NCI-H524 treated with DMSO at 0.1 percent for 48 hours (cell line): ENCODE measurements around the gene LENG8.
"Not testable (repeated sequence)": the region's sequence is repeated elsewhere in the genome, so short reads cannot be mapped to it uniquely, and the experiment has no call there.

ENCODE experiments used
- DNase-seq: peaks from one replicate; lab custom pipeline; 2025; lab: John Stamatoyannopoulos, UW

Gene LENG8

DNA sequence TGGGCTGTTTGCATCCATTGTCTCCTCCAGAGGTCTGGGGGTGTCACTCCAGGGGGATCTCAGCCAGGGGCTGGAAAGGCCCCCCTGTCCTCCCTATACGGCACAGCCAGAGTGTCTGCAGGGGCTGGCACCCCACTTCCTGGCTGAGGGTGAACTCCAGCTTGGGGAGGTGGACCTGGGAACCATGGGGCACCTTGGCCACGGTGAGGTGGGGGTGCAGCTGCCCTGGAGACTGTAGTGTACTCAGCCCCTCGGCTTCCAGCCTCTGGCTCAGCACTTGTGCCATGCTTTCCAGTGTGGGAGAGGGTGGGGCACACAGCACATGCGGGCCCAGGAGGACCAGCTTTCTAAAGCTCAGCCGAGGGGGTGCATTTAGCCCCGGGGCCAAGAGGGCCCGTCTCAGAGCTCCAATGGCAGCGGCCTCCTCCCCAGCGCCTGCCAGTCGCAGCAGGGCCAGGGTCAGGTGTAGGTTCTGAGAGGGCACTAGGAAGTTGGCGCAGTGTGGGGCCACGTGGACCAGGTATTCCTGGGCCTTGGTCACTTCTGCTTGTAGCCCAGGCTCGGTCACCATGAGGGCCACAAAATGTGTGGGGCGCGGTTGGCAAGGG is 13.2 kb downstream of the LENG8 start:
- DNase-seq: no peak

DNA sequence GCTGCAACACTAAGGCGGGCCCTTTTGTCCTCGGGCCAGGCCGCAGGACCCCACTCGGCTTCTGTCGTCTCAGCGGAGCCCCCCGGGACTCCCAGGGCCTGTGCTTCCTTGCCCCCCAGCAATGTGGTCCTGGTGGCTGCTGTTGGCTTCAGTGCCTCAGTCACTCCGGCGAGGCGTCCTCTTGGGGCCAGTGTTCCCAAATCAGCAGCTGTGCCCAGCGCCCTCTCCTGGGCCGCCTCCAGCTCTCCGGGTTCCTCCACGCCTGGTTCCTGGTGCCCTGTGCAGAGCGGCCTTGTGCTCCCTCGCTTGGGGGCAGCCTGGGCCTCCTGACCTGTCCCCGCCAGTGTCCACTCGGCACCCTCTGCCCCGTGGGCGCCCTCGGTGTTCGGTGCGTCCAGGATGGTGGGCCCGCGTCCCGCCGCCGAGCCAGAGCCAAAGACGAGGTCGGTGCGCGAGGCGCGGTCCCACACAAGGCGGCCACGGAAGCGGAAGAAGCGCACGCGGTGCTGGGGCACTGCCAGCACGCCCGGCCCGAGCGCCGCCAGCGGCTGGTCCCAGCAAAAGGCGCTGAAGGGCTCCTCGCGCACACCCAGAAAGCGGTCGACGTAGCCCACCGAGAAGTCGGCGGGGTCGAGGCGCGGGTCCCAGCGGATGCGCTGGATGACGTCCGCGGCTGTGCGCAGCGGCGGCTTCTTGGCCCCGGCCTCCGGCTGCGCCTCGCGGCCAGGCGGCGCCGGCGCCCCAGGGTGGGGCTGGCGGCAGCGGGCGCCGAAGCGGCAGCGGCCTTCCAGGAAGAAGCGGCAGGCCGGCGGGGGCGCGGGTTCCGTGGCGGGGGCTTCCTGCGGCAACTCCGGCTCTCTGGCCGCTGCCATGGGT is 13.9 kb downstream of the LENG8 start:
- DNase-seq: no peak

DNA sequence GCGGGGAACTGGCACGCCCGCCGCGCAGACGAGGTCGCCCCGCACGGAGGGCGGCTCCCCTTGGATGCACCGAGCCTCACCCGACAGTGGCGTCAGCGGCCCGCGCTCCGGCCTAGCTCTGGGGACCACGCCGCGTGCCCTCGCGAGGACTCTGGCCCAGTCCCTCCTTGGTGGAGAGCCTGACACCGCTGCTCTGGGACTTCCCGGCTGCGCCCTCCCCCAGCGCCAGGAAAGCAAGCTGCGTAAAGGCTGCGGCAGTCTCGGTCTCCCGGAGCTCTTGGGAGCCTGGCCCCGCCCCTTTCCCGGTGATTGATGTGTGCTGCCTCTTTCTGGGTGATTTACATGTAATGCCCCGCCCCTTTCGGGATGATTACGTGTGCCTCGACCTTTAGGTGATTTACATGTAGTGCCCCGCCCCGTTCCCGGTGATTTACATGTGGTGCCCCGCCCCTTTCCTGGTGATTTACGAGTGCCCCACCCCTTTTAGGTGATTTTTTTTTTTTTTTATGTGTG is 14.6 kb downstream of the LENG8 start, which contains the start of gene LENG9:
TSS of gene LENG9 (minus strand) at position 248 of the 513 bp plus-strand sequence. CDS start 252 bp downstream, outside the sequence.
- DNase-seq: peak; percentile 11

DNA sequence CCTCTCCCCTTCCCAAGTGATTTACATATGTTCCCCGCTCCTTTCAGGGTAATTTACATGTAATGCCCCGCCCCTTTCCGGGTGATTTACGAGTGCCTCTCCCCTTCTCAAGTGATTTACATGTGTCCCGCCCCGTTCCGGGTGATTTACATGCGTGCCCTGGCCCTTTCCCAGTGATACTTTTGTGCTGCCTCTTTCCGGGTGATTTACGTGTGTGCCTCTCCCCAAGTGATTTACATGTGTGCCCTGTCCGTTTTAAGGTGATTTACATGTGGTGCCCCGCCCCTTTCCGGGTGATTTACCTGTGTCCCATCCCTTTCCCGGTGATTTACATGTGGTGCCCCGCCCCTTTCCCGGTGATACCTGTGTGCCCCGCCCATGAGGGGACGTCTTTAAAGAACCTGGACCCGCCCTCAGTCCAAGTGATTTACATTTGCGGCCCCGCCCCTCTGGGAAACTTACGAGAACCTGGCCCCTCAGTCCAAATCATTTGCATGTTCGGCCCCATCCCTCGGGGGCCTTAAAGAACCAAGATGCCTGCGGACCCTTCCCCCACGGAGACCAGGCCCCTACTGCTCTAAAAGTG is 15.1 kb downstream of the LENG8 start:
- DNase-seq: no peak

DNA sequence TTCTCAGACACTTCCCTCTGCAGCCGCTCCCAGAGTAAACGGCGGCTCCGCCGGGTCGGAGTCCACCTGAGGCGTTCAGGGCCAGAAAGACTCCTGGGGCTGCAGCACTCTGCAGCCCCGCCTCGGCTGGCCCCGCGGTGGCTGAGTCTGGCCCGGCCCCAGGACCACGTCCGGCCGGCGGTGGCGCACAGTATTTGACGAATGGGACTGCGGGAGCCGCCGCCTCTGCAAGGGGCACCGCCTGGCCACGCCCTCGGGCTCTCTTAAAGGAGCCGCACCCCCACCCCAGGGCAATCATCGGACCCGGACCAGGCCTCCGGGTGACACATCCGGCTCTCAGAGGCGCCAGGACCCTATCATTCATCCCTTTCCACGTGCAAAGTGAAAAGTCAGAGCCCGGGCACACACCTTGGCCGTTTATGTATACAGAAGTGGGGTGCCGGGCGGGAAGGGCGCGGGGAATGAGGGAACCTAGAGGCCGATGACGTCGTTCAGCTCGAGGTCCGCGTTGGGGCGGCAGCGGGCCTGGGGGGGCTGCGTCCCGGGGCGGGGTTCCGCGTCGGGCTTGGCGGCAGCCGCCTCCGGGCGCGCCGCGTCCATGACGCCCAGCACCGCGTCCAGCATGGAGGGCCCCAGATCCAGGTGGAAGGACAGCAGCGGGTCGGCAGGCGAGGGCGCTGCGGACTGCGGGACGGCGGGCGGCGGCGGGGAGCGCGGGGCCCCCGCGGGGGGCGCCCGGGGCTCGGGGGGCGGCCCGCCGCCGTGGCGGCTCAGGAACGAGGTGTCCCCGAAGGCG is 15.8 kb downstream of the LENG8 start:
- DNase-seq: no peak

DNA sequence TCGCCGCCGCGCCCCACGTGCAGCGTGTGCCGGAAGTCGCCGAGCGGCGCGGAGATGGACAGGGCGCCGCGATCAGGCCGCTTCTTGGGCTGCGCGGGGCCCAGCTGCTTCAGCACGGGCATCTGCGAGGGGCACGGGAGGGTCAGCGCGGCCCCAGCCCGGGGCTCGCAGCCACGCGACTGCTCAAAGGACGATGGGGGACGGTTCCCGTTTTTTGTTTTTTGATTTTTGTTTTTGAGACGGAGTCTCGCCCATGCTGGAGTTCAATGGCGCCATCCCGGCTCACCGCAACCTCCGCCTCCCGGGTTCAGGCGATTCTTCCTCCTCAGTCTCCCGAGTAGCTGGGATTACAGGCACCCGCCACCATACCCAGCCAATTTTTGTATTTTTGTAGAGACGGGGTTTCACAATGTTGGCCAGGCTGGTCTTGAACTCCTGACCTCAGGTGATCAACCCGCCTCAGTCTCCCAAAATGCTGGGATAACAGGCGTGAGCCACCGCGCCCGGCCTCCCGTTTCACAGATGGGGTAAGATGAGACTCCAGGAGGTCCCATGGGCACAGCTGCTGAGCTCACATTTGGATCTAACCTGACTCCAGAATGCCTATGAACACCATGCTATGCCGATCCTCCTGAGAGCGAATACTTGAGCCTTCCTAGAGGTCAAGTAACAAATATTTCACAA is 16.6 kb downstream of the LENG8 start:
- DNase-seq: no peak

DNA sequence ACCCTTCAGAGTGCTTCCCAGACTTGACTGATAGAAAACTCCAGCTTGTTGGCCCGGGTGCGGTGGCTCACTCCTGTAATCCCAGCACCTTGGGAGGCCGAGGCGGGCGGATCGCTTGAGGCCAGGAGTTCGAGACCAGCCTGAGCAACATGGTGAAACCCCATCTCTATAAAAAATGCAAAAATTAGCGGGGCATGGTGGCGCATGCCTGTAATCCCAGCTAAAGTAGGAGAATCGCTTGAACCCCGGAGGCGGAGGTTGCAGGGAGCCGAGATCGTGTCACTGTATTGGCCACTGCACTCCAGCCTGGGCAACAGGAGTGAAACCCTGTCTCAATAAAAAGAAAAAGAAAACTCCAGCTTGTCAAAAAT is 17.1 kb downstream of the LENG8 start:
- DNase-seq: not testable (repeated sequence)

DNA sequence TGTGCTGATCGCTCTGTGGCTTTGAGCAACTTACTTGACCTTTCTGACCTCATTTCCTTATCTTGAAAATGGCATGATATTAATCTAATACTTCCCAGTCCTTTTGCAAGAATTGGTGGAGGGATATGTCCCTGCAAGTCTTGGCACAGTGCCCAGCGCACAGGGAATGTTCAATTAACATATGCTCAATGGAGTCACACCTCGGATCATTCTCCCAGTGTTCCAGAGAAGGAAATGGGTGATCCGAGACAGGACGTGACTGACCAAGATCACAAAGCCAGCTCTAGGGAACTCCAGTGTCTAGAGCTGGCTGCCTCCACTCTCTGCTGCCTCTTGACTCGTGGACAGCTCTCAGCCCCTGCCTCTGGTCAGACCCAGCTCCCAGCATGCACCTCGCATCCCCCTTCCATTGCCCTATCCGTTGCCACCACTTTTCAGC is 20.5 kb downstream of the LENG8 start:
- DNase-seq: no peak

DNA sequence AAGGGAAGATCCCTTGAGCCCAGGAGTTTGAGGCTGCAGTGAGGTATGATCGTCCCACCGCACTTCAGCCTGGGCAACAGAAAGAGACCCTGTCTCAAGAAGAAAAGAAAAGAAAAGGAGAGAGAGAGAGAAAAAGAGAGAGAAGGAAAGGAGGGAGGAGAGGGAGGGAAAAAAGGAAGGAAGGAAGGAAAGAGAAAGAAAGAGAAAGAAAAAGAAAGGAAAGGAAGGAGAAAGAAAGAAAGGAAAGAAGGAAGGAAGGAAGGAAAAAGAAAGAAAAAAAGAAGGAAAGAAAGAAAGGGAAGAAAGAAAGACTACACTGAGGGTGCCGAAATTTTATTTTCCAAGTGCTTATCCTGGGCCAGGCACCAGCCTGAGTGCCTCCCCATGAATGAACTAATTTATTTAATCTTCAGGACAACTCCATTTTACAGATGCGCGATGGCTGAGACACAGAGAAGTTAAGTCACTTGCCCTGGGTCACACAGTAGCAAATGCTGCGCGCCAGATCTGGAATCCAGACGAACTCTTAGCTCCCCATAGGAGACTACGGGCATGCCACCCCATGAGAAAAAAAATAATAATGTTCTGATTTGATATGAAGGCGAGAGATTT is 21.4 kb downstream of the LENG8 start:
- DNase-seq: no peak

DNA sequence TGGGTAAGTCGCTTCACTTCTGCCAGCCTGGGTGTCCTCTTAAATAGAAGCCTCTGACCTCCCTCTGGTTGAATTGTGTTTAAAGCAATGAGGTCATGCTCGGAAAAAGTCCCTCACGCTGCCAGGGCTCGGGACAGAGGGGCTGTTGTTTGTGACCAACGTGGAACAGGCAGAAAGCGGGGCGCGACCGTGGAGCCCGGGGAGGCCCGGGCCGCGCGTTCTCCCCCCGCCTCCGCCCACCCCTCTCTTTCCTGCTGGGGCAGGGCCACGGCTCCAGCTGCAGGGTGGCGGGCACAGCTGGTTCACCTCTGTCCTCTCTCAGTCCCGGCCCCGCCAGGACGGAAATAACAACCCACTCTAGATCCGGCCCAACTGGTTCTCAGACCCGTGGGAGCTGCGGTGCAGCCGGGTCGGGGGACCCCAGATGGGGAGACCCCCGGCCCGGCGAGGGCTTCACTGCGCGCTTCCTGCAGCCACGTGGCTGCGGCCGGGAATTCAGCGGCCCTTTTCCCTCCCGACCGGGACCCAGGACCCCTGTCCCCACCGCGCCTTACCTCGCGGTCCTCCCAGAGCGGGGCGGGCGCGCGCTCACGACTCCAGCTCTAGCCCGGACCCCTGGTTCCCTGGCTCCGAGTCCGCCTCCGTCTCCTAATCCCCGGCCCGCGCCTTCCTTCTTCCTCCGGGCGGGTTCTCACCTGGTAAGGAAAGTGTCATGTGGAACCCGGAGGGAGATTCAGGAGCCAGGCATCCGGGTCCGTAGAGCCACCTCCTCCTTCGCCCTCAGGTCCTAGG is 22.2 kb downstream of the LENG8 start:
- no peak for DNase-seq

DNA sequence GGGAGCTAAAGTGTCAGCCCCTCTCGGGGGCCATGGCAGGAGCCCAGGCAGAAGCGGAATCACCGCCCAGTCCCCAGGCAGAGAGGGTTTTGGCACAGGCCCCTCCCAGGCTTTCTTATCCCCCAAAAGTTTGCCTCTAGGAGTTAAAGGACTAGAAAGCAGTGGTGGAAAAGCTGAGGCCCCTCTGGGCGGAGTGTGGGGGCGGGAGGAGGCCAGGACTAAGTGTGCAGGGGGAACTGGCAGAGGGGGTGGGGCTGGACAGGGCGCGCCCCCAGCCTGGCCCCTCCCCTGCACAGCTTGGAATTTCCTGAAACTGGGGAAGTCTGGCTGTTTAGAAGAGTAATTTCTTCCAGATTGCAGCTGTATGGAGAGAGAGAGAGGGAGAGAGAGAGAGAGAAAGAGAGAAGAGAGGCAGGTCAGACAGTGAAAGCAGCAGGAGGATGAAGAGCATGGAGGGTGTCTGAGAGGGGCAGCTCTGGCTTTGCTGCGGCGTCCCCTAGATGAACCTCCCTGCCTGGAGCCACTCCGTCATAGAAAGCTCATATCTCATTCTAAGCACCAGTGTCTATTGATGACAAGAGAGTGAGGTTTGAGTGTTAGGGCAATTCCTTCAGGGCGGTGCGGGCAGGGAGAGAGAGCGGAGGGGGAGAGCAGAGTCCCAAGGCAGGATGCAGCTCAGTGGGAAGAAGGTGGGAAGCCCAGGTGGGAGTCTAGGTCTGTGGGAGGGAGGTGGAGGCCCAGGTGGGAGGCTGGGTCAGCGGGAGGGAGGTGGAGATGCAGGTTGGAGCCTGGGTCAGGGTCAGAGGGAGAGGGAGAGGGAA is 24.3 kb downstream of the LENG8 start, which contains the start of gene CDC42EP5:
TSS of gene CDC42EP5 (minus strand) at position 226 of the 821 bp plus-strand sequence. CDS start 7,749 bp downstream, outside the sequence.
- no peak for DNase-seq

DNA sequence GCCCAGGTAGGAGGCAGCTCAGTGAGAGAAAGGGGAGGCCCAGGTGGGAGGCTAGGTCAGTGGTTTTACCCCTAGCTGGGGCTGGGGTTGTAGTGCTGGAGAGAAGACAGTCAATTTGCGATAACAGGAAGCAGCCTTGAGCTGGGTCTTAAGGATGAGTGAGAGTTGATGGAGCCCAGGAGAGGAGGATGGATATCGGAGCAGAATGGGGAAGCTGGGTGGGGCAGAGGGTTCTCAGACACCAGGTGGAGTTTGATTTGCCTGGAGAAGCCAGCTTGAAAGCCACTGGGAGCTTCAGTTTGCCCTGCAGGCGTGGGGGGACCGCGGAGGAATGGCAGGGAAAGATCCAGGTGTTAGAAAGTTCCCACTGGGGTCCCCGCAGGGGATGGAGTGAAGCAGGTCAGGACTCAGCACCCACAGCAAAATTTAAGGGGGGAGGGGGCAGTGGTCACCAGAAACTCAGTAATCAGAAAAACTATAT is 24.9 kb downstream of the LENG8 start:
- no peak for DNase-seq

DNA sequence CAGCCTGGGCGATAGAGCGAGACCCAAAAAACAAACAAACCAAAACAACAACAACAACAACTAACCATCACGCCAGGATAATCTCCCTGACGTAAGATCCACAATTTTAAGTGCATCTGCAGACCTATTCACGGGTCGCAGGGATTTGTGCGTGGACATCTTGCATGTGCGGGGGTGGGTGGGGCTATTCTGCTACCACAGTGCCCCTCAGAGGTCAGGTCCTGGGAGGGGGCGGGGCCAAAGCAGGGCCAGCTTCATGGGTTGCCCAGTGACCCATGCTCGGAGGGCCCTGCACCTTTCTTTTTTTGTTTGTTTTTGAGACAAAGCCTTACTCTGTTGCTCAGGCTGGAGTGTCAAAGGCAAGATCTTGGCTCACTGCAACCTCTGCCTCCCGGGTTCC is 26.7 kb downstream of the LENG8 start:
- no peak for DNase-seq

DNA sequence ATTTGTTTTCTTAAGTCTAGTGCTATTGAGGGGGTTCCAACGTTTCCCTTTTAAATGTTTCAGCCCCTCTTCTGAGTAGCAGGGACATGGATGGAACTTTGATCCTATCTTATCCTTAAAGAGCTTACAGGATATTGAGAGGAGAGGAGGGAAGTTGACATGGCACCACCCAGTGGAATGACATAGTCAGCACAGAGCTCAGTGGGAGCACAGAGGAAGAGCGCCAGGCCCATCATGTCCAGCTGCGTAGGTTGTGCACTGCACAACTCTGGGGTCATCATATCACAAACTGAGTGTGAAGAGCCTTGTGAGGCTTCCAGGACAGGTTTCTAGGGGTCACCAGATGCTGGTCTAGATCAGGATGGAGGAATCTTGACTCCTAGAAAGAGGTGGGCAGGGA is 28.7 kb downstream of the LENG8 start:
- DNase-seq: no peak

DNA sequence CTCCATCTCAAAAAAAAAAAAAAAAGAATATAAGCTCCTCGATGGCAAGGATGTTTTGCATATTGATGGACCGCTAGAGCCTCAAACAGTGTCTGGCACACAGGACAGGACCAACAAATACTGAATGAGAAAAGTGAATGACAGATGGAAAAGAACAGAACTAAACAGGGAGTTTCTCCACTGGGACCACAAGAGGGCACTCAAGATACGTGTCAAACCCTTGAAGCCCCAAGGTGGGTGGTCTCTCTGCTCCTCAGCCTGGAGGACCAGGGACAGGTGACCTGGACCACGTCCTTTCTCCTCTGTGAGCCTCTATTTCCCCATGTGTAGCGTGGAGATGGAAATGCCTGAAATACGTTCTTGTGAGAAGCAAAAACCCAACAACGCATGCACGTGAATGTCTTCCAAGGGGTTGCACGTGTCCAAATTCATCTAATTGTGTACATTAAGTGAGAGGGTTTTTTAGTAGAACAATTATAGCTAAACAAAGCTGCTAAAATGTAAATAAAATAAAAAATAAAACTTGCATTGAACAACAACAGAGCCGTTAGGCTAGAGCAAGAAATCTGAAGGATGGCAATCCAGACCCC is 29.8 kb downstream of the LENG8 start:
- peak; percentile 25 for DNase-seq

DNA sequence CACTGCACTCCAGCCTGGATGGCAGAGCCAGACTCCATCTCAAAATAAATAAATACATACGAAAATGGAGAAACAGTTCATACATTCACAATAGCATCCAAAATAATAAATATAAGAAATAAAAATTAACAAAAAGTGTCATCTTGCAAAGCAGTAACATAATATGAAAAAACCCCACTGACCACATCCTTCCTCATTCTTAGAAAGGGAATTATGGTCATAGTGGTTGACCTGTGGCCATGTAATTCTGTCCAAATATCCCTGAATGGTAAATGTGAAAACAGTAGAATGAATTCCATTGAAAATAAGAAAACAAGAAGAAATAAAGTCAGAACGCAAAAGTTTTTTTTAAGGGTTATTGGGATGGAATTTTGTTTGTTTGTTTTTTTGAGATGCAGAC is 31.1 kb downstream of the LENG8 start:
- DNase-seq: no peak

DNA sequence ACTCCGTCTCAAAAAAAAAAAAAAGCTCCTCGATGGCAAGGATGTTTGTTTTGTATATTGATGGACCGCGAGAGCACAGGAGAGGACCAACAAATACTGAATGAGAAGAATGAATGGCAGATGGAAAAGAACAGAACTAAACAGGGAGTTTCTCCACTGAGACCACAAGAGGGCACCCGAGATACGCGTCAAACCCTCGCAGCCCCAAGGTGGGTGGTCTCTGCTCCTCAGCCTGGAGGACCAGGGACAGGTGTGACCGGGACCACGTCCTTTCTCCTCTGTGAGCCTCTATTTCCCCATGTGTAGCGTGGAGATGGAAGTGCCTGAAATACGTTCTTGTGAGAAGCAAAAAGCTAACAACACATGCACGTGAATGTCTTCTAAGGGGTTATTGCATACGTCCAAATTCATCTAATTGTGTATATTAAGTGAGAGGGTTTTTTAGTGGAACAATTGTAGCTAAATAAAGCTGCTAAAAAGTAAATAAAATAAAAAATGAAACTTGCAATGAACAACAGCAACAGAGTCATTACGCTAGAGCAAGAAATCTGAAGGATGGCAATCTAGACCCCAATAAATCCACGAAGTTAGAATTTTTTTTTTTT is 32.4 kb downstream of the LENG8 start:
- no peak for DNase-seq

DNA sequence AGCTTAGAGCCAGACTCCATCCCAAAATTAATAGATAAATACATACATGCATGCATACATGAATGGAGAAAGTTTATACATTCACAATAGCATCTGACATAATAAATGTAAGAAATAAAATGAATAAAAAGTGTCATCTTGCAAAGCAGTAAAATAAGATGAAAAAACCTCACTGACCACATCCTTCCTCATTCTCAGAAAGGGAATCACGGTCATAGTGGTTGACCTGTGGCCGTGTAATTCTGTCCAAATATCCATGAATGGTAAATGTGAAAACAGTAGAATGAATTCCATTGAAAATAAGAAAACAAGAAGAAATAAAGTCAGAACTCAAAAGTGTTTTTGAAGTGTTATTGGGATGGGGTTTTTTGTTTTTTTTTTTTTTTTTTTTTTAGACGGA is 33.9 kb downstream of the LENG8 start:
- DNase-seq: no peak
